Measurements from ENCODE around the gene ST8SIA1.

- TF ChIP-seq, protein P1, sequence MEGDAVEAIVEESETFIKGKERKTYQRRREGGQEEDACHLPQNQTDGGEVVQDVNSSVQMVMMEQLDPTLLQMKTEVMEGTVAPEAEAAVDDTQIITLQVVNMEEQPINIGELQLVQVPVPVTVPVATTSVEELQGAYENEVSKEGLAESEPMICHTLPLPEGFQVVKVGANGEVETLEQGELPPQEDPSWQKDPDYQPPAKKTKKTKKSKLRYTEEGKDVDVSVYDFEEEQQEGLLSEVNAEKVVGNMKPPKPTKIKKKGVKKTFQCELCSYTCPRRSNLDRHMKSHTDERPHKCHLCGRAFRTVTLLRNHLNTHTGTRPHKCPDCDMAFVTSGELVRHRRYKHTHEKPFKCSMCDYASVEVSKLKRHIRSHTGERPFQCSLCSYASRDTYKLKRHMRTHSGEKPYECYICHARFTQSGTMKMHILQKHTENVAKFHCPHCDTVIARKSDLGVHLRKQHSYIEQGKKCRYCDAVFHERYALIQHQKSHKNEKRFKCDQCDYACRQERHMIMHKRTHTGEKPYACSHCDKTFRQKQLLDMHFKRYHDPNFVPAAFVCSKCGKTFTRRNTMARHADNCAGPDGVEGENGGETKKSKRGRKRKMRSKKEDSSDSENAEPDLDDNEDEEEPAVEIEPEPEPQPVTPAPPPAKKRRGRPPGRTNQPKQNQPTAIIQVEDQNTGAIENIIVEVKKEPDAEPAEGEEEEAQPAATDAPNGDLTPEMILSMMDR (IDR thresholded peaks at IDR 0.05), result no peak
- TF ChIP-seq POLR2AphosphoS5 (IDR thresholded peaks at IDR 0.05) (no peak), POLR2A (IDR thresholded peaks at IDR 0.05) (no peak)
Observed at GRCh38 chr12:22286569-22286968, 47.9 kb downstream of the ST8SIA1 start.

Data from breast epithelium (tissue), 3 donors.